Breast epithelium (tissue), 3 donors: ENCODE data around the gene ANP32A.
A peak's percentile ranks its signal among the peaks of the same experiment; 100 is the strongest.

Experiments
- POLR2A ChIP-seq: fragments of 450-650 bp; IDR thresholded peaks from one replicate; pipeline ENCODE4 v1.6.1; 2016; ENCODE audit warnings: antibody characterized with exemption, mild to moderate bottlenecking, moderate library complexity
- TF ChIP-seq, protein P1 (sequence below), 3 donors: fragments of 450-650 bp; IDR thresholded peaks; one replicate each; pipeline ENCODE4 v1.5.1; 2016 to 2017; ENCODE audit warnings: antibody characterized with exemption in 3 of 3, mild to moderate bottlenecking in 3 of 3, moderate library complexity in 3 of 3

DNA sequence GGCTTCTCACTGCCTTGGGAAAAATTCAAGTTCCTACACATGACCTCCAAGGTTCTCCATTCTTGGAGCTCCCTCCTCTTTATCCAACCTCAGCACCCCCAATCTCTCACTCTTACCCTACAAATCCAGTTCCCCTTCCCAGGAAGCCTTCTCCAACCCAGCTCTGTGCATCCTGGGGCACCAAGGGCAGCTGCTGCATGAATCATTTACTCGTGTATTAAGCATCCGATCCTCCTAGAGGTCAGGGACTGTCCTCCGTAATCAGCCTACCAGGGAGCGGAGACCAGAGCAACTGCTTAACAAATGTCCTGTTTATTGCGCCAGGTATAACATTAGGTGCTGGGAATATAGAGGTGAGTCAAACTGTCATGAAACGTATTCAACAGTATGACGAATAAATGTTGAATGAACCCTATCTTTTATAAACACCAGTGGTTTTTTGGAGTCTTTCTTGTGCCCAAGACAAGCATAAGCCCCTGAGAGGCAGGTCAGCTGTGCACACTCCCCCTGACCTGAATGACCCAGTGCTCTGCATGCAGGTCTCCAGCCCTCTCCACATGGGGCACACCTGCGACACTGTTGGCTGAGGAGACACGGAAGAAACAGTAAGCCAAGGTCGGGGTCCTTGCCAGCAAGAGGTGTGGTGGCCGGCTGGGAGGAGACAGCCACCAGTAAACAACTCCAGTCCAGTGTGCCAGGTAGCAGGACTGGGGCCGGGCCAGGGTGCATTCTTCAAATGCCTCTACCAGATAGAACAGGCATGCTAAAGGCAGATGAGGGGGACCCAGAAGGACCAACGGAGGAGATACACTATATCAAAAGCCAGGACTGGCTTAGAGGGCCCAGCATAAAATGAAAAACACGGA lies 27.6 kb downstream of the ANP32A start:
- TF ChIP-seq POLR2A: no peak
- TF ChIP-seq, protein P1, sequence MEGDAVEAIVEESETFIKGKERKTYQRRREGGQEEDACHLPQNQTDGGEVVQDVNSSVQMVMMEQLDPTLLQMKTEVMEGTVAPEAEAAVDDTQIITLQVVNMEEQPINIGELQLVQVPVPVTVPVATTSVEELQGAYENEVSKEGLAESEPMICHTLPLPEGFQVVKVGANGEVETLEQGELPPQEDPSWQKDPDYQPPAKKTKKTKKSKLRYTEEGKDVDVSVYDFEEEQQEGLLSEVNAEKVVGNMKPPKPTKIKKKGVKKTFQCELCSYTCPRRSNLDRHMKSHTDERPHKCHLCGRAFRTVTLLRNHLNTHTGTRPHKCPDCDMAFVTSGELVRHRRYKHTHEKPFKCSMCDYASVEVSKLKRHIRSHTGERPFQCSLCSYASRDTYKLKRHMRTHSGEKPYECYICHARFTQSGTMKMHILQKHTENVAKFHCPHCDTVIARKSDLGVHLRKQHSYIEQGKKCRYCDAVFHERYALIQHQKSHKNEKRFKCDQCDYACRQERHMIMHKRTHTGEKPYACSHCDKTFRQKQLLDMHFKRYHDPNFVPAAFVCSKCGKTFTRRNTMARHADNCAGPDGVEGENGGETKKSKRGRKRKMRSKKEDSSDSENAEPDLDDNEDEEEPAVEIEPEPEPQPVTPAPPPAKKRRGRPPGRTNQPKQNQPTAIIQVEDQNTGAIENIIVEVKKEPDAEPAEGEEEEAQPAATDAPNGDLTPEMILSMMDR (IDR thresholded peaks at IDR 0.05): peak in 1 of 3 donors; percentile 20
